OCI-LY7 (cell line): Measurements from ENCODE around the gene PPM1L.

Experiments
- EZH2phosphoT487 ChIP-seq: fragments of 200-600 bp; sonication (generic); IDR thresholded peaks from 2 replicates; pipeline ENCODE4 v1.6.1; 2018; ENCODE audit warnings: low read depth, borderline replicate concordance, mild to moderate bottlenecking, mixed run types, antibody characterized with exemption, low read length, moderate library complexity, mixed read lengths
- TF ChIP-seq, protein P1 (sequence below): fragments of 200-600 bp; sonication (generic); conservative IDR thresholded peaks from 2 replicates; pipeline ENCODE4 v1.5.1; 2014; ENCODE audit warnings: mild to moderate bottlenecking, antibody characterized with exemption, low read length, moderate library complexity, mixed read lengths

DNA sequence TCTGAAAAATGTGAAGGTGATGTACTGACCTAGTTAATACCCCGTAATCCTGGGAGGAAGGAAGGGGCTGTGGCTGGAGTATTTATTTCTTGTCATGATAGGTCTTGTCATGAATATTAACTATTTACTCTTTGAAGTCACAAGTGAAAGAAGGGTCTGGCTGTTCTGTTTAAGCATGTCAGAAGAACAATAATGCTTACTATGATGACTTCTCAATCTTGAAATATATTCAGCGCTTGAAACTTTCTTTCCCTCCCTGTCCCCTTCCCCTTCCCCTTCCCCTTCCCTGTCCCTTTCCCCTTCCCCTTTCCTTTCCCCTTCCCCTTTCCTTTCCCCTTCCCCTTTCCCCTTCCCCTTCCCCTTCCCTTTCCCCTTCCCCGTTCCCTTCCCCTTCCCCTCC lies 153.9 kb downstream of the PPM1L start:
- TF ChIP-seq, protein P1, sequence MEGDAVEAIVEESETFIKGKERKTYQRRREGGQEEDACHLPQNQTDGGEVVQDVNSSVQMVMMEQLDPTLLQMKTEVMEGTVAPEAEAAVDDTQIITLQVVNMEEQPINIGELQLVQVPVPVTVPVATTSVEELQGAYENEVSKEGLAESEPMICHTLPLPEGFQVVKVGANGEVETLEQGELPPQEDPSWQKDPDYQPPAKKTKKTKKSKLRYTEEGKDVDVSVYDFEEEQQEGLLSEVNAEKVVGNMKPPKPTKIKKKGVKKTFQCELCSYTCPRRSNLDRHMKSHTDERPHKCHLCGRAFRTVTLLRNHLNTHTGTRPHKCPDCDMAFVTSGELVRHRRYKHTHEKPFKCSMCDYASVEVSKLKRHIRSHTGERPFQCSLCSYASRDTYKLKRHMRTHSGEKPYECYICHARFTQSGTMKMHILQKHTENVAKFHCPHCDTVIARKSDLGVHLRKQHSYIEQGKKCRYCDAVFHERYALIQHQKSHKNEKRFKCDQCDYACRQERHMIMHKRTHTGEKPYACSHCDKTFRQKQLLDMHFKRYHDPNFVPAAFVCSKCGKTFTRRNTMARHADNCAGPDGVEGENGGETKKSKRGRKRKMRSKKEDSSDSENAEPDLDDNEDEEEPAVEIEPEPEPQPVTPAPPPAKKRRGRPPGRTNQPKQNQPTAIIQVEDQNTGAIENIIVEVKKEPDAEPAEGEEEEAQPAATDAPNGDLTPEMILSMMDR, result no peak
- TF ChIP-seq EZH2phosphoT487, result no peak
